ENCODE data around the gene ANKRD44. TPM values are rescaled to one million over a fixed set of nuclear protein-coding genes. Genes with fewer than 3 reads are reported as not detected.

Gene ANKRD44
- total RNA-seq, 1 experiment from 2014 or later: 7.8 TPM

DNA sequence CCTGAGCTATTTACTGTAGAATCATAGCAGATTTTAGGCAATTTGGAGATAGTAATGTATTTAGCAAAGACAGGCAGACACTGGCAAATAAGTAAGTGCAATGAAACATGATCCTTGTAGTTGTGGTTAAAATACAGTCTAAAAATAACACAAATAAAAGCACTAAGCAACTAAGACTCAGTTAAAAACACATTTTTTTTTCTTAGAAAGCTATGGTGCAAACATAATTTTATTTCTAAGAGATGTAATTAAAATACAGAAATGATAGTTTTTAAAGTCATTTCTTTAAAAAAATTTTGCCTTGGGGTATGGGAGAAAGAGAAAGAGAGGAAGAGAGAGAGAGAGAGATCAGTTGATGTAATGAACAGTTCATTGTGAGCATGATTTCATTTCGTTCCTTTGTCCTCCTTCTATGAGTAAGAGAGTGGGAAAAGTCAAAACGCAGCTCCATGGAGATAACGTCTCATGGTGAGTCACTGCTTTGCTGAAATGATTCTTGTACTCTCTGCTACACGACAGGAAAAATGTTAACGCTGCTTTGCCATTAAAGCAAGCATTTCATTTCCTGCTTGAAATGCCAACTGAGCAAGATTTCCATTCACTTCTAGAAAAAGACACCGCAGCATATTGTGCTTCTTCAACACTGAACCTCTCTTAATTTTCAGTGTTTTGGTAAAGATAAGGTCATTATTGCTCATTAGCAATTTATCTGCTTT is 322.8 kb downstream of the ANKRD44 start:
- H3K27ac ChIP-seq (ENCODE audit: low read length): peak overlapping the region; percentile 77
- peak overlapping the region; percentile 0 to 47; a peak in 3 of 4 replicates for H3K4me3 ChIP-seq (ENCODE audit: low read depth in 2 of 2, low read length in 2 of 2)
- ATAC-seq: peak; percentile 98
- H3K9me3 ChIP-seq (ENCODE audit: control insufficient read depth, insufficient read depth, low read depth, low read length): no peaks in the 10 kb centered on the region; the same call in 1 of the 2 replicates
- TF ChIP-seq POLR2AphosphoS5 (IDR thresholded peaks at IDR 0.05; ENCODE audit: low read depth, low read length) (no peak), CTCF (IDR thresholded peaks at IDR 0.05) (no peak), TCF7L2 (IDR thresholded peaks at IDR 0.05; ENCODE audit: low read depth, low read length) (no peak), SIN3A (IDR thresholded peaks at IDR 0.05; ENCODE audit: borderline replicate concordance, insufficient read depth, low read depth, low read length) (no peak), REST (IDR thresholded peaks at IDR 0.05; ENCODE audit: insufficient read depth in 1 of 2, low read depth in 2 of 2, low read length in 1 of 2) (no peak)
- no TSS peak for BruUV-seq (replicated peaks)
- H3K4me1 ChIP-seq (ENCODE audit: control insufficient read depth, insufficient read depth, low read length): peaks cover 11% of the 10 kb centered on the region; the same call in 1 of the 2 replicates
- intact Hi-C loops (cut with micrococcal nuclease; ENCODE audit: unreplicated experiment): no loop called here
- DNase-seq (ENCODE audit: low read depth, low spot score): peak; percentile 78
- in situ Hi-C loops (cut with HindIII; ENCODE audit: low pct_unique_long_range_greater_than_20kb, low sequenced_read_pairs): no loop called here
- H3K27me3 ChIP-seq (ENCODE audit: control insufficient read depth, insufficient read depth, low read length): no peaks in the 10 kb centered on the region
- H3K36me3 ChIP-seq (ENCODE audit: control insufficient read depth, insufficient read depth, low read length): no peaks in the 10 kb centered on the region
- ChIA-PET POLR2A (no interaction called here), CTCF (no interaction called here)

GRCh38 chr2:196987298-196987648 is 323.3 kb downstream of the ANKRD44 start:
- no TSS peak for BruUV-seq (replicated peaks)
- Histone ChIP-seq H3K27me3 (ENCODE audit: control insufficient read depth, insufficient read depth, low read length) (no peaks in the 10 kb centered on the region), H3K27ac (ENCODE audit: low read length) (peak overlapping the region; percentile 77; the same call in 1 of the 2 replicates), H3K4me3 (ENCODE audit: low read depth in 2 of 2, low read length in 2 of 2) (no peak overlapping the region; a peak in 1 of 4 replicates), H3K36me3 (ENCODE audit: control insufficient read depth, insufficient read depth, low read length) (no peaks in the 10 kb centered on the region), H3K4me1 (ENCODE audit: control insufficient read depth, insufficient read depth, low read length) (peaks cover 11% of the 10 kb centered on the region; the same call in 1 of the 2 replicates), H3K9me3 (ENCODE audit: control insufficient read depth, insufficient read depth, low read depth, low read length) (no peaks in the 10 kb centered on the region; the same call in 1 of the 2 replicates)
- POLR2A ChIA-PET: no interaction called here
- ATAC-seq (0 out of 2 replicates have a peak, but pooled peaks have one; percentile 13), DNase-seq (ENCODE audit: low read depth, low spot score) (no peak)
- CTCF ChIA-PET: no interaction called here
- TF ChIP-seq REST (IDR thresholded peaks at IDR 0.05; ENCODE audit: insufficient read depth in 1 of 2, low read depth in 2 of 2, low read length in 1 of 2) (no peak), TCF7L2 (IDR thresholded peaks at IDR 0.05; ENCODE audit: low read depth, low read length) (no peak), CTCF (IDR thresholded peaks at IDR 0.05) (no peak), SIN3A (IDR thresholded peaks at IDR 0.05; ENCODE audit: borderline replicate concordance, insufficient read depth, low read depth, low read length) (no peak), POLR2AphosphoS5 (IDR thresholded peaks at IDR 0.05; ENCODE audit: low read depth, low read length) (no peak)
- intact Hi-C loops (cut with micrococcal nuclease; ENCODE audit: unreplicated experiment): no loop called here
- in situ Hi-C loops (cut with HindIII; ENCODE audit: low pct_unique_long_range_greater_than_20kb, low sequenced_read_pairs): no loop called here
